Islet of Langerhans (tissue), 1 donor: ENCODE measurements around the gene TRIM25.
"Not testable (repeated sequence)": the region's sequence is repeated elsewhere in the genome, so short reads cannot be mapped to it uniquely, and the experiment has no call there.

ENCODE experiments used
- FAIRE-seq: peaks from one replicate; lab custom pipeline; 2011; peaks lifted over from hg19 to GRCh38; lab: Jason Lieb, UNC

The TRIM25 gene, protein sequence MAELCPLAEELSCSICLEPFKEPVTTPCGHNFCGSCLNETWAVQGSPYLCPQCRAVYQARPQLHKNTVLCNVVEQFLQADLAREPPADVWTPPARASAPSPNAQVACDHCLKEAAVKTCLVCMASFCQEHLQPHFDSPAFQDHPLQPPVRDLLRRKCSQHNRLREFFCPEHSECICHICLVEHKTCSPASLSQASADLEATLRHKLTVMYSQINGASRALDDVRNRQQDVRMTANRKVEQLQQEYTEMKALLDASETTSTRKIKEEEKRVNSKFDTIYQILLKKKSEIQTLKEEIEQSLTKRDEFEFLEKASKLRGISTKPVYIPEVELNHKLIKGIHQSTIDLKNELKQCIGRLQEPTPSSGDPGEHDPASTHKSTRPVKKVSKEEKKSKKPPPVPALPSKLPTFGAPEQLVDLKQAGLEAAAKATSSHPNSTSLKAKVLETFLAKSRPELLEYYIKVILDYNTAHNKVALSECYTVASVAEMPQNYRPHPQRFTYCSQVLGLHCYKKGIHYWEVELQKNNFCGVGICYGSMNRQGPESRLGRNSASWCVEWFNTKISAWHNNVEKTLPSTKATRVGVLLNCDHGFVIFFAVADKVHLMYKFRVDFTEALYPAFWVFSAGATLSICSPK

DNA sequence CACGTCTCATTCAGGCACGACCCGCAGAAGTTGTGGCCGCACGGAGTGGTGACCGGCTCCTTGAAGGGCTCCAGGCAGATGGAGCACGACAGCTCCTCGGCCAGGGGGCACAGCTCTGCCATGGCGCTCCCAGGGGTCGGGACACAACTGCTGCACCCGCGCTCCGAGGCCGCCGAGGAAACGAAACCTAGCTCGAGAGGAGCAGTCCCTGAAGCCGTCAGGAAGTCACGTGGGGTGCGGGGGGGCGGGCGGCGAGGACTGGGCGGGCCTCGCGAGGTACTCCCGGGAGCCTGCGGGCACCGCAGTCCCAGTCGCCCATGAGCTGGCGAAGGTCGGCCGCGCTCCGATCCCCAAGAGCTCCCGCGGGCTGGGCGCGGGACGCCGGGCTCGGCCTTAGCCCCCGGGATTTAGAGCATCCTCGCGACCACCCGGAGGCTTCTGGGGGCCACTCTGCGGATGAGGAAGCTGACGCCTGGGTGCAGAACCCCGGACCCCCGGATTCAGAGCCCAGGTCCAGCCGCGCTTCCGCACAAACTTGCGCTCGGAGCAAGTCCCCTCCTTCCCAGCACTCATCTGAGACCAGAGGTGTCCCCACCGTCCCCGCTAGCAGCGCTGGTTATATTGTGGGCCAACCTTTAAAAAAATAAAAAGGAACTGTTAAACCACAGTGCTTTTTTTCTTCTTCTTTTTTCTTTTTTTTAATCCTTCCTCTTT lies at the start of gene TRIM25:
Gene TRIM25 (minus strand): TSS at position 183 of the 714 bp plus-strand sequence. CDS start 61 bp downstream, at position 122.
- no peak for FAIRE-seq

DNA sequence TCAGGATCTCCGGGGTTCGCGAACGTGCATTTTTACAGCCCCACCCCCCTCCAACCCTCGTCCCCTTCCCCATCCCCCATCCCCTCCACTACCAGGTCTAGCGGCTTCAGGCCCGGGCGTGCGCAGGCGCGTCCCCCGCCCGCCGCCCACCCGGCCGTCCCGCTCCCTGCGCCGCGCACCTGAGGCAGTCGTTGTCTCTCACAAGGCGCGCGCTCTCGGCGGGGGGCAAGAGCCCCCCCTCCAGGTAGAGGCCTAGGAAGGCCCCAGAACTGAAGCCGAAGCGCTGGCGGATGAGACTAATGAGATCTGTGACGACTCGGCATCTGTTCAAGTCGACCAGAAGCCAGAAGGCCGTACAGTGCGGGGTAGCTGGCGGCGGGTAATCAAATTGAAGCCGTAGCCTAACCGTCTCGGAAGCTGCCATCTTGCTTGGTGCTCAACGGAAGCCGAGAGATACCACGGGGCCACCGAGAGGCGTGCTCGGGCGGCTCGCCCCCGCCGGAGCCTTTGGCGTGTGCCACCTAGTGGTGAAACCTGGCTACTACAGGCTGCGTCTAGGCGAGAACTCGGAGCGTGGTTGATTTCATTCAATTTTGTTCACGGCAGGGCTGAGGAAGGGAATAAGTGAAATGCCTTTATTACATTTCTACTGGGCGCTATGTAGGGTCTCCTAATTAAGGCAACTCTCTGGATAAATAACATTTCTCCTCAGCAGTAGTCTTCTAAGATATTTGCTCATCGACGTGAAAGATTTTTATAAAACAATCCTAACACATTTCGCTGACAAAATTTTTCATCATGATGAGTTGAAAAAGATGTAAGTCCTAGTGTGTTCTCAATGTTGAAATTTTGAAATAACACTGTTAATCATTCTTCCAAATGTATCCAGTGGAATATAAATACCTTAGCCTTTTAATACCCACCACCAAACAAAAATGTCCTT lies 47.0 kb upstream of the TRIM25 start, which contains the start of gene COIL:
Gene COIL (minus strand): TSS at position 455 of the 943 bp plus-strand sequence. CDS start 31 bp downstream, at position 424.
- FAIRE-seq: no peak

DNA sequence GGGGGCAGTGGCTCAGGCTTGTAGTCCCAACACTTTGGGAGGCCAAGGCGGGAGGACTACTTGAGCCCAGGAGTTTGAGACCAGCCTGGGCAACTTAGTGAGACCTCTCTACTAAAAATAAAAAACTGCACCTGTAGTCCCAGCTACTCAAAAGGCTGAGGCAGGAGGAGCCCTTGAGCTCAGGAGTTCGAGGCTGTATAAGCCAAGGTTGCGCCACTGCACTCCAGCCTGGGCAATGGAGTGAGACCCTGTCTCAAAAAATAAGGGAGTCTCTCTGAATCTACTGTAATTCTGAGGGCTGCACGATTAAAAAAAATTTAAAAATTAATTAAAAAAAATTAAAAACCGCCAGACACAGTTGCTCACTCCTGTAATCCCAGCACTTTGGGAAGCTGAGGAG lies 43.1 kb upstream of the TRIM25 start:
- FAIRE-seq: no peak

DNA sequence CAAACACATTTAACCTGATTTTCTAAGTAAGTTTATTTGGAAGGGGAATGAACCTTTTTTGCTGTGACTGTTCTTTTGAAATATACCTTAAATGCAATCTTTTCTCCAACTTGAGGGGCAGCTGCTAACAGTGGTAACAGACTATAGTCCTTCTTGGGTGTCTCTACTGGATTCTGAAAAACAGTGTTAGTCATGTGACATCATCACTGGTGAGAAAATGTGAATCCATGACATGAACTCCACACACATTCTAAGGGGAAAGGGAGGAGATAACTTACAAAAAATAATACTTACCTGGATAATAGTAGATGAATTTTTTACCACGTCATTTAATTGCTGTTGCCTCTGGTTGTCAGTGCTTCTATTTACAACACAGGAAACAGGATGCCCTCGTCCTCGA lies 35.7 kb upstream of the TRIM25 start:
- no peak for FAIRE-seq

DNA sequence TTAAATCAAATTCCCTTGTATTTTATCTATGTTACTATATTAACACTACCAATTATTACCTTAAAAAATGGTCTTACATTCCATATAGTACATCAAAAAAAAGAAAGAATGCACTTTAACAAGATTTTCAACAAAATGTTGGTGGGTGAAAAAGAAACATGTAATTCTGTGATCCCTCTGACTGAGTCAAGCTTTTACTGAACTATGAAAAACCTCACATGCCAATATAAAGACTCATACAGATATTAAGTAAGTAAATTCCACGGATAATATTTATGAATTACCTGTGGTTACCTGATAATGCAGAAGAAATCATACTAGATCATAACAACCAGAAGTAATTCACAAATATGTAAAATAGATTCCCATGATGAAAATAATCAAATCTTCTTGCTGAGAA lies 34.6 kb upstream of the TRIM25 start:
- no peak for FAIRE-seq

DNA sequence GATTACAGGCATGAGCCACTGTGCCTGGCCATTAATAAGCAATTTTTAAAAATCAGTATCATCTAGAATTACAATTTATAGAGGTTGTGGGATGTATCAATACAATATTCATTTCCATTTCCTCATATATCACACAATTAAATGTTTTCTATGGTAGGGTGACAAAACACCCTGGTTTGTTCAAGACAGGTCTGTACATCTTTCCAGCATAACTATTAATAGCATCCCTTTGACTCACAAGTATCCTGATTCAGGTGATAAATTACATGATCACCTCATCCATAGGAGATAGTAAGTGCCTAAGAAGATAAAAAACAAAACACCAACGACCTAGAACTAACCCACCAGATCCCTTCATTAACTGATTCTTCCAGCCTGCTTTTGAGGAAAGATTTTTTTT lies 33.9 kb upstream of the TRIM25 start:
- FAIRE-seq: no peak

DNA sequence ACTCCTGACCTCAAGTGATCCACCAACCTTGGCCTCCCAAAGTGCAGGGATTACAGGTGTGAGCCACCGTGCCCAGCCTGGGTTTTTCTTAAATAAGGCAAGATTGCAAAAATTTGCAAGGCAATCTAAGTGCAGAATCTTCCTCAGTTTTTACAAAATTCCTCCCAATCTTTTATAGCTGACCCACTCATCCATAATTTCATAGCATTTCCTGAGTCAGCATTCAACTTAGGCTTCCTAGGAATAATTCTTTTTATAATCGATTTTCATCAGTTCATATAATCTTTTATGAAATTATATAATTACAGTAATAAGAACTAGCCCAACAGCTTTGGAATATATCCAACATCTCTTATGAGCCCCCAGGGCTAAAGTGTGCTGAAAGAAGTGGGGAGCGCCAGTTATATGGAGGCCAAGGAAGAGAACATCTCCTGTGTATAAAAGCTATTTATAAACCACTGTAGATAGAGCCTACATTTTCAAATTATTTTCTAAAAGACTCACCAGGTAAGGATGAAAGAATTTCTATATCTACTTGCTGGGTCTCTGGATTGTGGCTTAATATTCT lies 32.2 kb upstream of the TRIM25 start:
- FAIRE-seq: no peak

DNA sequence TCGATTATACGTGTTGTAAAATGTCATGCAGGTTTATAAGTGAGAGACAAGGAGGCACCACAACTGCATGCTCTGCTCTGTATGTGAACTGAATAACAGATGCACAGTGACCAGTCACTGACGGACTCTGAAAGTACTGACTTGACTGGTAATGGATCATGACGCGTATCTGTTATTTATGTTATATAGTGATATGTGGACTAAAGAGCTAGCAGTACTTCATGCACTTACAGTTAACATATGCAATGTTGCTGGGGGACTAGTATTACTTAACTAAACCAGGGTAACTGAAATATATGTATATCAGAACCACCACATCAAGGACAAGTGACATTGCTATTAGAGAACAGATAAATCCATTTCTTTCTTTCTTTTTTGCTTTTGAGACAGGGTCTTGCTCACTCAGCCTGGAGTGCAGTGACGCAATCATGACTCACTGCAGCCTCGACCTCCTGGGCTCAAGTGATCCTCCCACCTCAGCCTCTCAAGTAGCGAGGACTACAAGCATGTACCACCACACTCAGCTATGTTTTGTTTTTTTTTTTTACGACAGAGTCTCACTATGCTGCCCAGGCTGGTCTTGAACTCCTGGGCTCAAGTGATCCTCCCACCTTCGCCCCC lies 29.8 kb upstream of the TRIM25 start:
- FAIRE-seq: no peak

DNA sequence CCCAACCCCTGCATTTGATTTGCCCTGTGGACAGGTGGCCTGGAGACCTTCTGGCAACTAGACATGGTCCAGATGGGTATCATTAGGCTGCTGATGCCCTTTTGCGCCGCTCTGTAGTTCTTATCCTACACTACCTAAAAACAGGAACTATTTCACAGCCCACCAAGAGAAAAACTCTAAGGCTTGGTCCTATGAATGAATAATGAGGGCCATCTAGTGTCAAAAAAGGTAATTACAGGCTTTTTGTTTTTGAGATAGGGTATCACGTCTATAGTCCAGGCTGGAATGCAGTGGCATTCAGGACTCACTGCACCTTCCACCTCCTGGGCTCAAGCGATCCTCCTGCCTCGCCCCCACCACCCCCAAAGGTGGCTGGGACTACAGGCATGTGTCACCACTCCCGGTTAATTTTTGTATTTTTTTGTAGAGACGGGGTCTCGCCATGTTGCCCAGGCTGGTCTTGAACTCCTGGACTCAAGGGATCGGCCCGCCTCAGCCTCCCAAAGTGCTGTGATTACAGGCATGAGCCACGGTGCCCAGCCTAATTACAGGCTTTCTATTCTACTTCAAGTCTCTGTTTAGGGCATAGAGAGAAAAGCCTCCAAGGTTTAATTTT lies 26.1 kb upstream of the TRIM25 start:
- no peak for FAIRE-seq

DNA sequence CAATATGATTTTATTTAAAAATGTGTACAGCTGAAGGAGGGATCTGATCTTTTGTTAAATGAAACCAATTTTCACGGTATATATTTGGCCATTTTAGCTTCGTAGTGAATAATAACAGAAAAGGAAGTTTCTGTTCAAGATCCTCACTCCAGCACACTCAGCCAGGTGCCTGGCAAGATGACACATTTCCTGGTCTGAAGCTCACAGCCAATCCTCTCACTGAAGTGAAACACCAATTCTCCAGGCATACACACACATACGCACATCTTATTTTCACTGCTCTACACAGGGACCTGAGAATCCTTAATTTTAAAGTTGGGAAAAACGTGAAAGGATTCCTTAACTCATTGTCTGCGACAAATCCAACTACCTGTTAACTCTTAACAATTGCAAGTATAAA lies 24.4 kb upstream of the TRIM25 start:
- FAIRE-seq: not testable (repeated sequence)

DNA sequence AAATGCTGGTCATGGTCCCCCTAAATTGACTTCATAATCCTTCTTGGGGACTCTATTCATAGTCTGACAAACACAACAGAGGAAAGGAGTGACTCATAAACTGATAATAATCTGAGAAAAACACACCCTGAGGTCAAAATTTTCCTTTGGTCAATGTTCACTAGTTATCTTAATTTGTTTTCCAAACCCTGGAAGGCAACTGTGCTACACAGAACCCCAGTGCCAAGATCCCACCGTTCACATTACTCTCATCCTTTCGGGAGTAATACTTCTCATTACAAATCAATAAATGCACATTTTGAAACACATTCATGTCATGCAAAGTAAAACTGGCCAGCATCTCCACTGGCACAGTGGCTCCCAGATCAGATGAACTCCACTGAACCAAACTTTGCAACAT lies 23.8 kb upstream of the TRIM25 start:
- no peak for FAIRE-seq

DNA sequence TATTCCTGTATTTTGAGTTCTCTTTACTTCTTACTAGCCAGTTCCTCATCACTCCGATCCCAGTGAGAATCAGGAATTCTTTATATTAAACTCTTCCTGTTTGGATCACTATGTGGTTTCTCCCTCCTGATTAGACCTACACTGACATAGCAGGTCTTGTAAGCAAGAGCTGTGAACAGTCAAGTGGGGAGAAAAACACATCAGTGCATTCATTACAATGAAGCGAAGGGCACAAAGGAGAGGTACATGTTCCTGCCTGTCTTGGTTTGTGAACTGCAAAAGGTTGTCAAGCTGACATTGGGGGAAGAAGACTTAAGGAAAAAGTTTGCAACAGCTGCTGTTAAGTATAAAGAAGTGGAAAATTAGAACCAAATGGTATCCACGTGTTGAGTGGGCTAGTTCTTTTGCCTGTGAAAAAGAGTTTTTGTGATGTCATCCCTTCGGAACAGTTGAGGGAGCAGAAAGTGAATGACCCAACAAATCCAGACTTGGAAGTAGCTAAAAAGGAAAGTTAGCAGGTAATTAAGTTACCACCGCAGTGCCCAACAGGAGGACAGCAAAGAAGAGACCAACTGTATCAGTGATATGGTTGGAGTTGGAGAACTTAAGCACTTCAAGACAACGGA lies 23.0 kb upstream of the TRIM25 start:
- no peak for FAIRE-seq

DNA sequence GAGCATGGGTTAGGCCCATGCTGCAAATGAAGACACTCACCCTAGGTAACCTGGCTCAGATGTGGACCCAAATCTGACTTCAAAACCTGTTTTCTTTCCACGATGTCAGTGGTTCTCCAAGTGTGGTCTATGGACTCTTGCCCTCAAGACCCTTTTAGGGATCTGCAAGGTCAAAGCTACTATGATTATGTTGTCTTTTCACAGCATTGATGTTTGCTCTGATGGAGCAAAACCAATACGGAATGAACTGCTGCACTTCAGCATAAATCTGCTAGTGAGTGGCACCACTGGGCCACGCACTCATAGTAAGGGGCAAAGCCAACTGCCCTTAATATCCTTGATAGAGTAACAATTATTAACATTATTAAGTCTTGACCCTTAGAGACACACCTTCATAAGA lies 21.6 kb upstream of the TRIM25 start:
- FAIRE-seq: no peak

DNA sequence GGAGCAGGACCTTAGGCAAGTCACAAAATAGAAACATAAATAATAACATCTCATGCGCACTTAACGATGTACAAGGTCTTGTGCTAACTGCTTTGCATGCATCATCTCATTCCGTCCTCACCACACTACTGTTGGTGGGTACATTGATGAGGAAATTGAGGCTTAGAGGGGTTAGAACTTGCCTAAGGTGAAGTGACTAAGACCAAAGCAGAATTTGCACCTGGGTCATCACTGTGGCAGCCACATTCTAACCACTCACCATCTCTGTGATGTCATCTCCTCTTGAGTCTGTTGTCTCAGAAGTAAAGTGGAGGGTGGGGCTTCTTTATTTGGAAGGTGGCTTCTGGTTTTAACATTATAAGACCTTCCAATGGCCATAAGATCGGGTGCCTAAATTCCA lies 20.4 kb upstream of the TRIM25 start:
- FAIRE-seq: no peak

DNA sequence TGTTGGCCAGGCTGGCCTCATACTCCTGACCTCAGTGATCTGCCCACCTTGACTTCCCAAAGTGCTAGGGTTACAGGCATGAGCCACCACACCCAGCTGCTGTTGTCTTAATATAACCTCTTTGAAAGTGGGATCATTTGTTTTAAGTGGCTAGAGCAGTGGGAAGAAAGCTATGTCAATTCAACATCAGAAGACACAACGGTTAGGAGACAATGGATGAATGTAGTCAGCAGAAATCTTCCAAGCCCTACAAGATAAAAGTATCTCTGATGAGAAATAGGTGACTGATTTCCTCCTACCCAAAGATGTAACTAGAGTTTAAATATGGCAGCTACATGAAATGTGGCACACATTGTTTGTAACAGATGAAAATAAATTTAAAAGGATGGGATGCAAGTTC lies 20.0 kb upstream of the TRIM25 start:
- FAIRE-seq: no peak

DNA sequence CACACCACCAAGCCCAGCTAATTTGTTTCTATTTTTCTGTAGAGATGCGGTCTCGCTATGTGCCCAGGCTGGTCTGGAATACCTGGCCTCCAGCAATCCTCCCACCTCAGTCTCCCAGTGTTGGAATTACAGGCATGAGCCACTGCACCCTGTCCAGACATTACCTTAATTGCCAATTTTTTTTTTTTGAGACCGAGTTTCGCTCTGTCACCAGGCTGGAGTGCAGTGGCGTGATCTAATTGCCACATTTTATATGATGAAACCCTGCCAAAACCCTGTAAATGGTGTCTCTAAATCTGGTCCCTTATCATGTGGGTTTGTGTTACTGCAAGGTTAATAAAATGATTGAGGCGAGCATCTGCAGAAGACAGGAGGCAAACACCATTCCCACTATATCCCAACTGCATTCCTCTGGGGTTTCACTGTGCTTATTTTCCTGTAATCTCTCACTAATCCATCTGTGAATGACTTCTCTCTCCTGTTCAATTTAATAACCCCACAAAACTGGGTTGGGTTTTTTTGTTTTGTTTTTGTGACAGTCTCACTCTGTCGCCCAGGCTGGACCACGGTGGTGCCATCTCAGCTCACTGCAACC lies 19.4 kb upstream of the TRIM25 start:
- no peak for FAIRE-seq

DNA sequence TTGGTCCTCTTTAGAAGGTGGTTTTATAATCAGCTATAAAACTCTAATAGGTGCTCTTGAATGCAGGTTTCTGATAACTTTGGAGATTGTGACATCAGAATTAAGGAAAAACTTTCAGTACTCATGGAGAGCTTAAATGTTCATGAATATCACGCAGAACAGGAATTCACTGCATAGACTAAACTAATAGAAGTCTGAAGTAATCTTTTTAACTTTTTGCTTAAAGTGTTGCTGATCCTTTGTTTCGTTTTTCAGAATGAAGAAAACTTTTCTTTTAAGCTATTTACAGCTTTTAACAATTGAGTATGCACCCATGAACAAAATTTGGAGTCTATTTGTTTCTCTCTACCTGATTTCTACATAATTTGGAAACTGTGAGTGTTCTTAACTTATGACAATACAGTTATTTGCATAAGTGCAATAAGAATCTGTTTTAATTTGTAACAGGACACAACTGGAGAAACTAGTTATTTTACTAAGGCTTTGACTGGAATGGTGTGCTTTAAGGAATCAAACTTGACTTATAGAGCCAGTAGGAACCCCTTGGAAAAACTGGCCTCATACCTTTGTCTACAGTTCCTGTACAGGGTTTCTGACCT lies 17.0 kb upstream of the TRIM25 start:
- no peak for FAIRE-seq

DNA sequence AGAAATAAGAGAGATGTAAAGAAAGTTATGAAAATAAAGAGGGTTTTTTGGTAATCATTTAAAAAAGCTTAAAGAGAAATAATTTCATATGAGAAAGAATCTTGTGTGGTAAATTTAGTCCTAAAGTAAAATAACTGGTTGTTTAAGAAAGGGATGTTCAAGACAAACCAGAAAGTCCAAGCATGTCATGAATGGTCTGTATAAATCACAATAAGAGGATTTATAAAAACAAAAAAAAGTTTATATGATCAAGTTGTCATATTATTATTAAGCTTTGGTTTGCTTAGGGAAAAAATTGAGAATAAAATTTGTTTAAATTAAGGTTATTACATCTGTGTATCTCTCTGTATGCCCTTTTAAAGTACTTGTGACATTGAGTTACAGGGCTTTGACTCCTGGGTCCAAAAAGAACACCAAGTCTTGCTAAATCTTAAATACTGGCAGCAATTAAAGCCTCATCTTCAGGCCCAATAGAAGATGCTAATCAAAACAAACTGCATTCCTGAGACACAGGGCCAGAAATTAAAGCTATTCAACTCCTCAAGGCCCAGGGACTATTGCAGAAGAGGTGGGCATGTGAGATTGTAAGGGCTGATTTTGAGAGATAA lies 15.6 kb upstream of the TRIM25 start:
- no peak for FAIRE-seq

DNA sequence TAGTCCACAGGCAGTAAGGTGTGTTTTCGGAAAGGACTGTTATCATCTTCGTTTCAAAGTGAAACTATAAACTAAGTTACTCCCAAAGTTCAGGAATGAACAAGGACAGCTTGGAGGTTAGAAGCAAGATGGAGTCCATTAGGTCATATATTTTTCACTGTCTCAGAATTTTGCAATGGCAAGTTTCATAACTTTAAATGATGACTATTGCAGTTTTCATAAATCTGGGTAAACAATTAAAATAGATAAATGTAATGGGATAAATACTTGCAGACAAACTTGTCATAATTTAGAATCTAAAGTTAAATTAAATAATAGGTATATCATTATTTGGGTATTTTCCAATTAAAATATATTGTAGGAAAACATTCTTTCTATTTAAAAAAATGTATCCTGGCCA lies 14.7 kb upstream of the TRIM25 start:
- FAIRE-seq: no peak
